ENCODE results near the gene PRKAA1. TPM values are rescaled to one million over a fixed set of nuclear protein-coding genes. Genes with fewer than 3 reads are reported as not detected.

The PRKAA1 gene
- total RNA-seq, 1 experiment from 2014 or later, result 31.2 TPM

DNA sequence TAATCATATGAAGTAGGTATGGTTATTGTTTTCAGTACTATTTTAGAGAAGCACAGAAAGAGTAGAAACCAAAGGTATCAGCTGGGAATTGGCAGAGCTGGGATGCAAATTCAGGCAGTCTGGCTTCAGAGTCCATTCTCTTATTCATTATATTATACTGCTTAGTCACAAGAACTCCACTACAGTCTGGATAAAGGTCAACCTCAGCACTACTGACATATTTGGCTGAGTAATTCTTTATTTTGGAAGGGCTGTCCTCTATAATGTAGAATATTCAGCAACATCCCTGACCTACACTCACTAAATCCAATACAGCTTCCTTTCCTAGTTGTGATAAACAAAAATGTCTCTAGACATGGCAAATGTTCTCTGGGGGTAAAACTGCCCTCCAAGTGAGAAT lies 80.9 kb downstream of the PRKAA1 start:
- POLR2A ChIA-PET, result no interaction called here
- no peaks in the 10 kb centered on the region for H3K4me1 Mint-ChIP-seq
- no peak for ATAC-seq

DNA sequence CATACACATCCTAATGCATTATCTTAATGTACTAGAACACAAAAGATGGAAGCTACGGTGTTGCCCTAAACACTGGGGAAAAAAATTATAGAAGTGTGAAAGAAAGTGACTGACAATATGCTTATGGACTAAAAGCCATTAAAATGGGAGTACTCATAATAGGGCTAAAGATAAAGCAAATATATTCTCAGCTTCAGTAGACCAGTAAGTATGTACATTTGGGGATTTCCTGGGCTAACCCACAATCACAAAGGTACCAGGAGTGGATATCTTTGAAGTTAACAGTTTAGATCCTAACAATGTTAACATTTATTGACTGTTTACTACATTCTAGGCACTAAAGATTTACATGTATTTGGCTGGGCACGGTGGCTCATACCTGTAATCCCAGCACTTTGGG lies 81.6 kb downstream of the PRKAA1 start:
- H3K36me3 Mint-ChIP-seq, result peaks cover 16% of the 10 kb centered on the region
- no peak overlapping the region for H3K4me3 Mint-ChIP-seq
- ATAC-seq, result no peak
- H3K9me3 Mint-ChIP-seq, result peaks cover 27% of the 10 kb centered on the region
- H3K27ac Mint-ChIP-seq, result no peak overlapping the region
- DNase-seq (ENCODE audit: low spot score), result no peak
- ChIA-PET CTCF (no interaction called here), POLR2A (no interaction called here)
- no peaks in the 10 kb centered on the region for H3K27me3 Mint-ChIP-seq (ENCODE audit: low read depth)
- no peaks in the 10 kb centered on the region for H3K4me1 Mint-ChIP-seq
- TF ChIP-seq, protein P1, sequence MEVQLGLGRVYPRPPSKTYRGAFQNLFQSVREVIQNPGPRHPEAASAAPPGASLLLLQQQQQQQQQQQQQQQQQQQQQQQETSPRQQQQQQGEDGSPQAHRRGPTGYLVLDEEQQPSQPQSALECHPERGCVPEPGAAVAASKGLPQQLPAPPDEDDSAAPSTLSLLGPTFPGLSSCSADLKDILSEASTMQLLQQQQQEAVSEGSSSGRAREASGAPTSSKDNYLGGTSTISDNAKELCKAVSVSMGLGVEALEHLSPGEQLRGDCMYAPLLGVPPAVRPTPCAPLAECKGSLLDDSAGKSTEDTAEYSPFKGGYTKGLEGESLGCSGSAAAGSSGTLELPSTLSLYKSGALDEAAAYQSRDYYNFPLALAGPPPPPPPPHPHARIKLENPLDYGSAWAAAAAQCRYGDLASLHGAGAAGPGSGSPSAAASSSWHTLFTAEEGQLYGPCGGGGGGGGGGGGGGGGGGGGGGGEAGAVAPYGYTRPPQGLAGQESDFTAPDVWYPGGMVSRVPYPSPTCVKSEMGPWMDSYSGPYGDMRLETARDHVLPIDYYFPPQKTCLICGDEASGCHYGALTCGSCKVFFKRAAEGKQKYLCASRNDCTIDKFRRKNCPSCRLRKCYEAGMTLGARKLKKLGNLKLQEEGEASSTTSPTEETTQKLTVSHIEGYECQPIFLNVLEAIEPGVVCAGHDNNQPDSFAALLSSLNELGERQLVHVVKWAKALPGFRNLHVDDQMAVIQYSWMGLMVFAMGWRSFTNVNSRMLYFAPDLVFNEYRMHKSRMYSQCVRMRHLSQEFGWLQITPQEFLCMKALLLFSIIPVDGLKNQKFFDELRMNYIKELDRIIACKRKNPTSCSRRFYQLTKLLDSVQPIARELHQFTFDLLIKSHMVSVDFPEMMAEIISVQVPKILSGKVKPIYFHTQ (CRISPR knock-in tag; IDR thresholded peaks at IDR 0.05), result no peak
- TF ChIP-seq, protein P2, sequence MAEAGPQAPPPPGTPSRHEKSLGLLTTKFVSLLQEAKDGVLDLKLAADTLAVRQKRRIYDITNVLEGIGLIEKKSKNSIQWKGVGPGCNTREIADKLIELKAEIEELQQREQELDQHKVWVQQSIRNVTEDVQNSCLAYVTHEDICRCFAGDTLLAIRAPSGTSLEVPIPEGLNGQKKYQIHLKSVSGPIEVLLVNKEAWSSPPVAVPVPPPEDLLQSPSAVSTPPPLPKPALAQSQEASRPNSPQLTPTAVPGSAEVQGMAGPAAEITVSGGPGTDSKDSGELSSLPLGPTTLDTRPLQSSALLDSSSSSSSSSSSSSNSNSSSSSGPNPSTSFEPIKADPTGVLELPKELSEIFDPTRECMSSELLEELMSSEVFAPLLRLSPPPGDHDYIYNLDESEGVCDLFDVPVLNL (CRISPR knock-in tag; IDR thresholded peaks at IDR 0.05; ENCODE audit: borderline replicate concordance, low read depth), result no peak
- TF ChIP-seq, protein P3, sequence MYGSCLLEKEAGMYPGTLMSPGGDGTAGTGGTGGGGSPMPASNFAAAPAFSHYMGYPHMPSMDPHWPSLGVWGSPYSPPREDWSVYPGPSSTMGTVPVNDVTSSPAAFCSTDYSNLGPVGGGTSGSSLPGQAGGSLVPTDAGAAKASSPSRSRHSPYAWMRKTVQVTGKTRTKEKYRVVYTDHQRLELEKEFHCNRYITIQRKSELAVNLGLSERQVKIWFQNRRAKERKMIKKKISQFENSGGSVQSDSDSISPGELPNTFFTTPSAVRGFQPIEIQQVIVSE (CRISPR knock-in tag; IDR thresholded peaks at IDR 0.05; ENCODE audit: borderline replicate concordance), result no peak
- TF ChIP-seq ATF1 (CRISPR knock-in tag; IDR thresholded peaks at IDR 0.05), result no peak
- TF ChIP-seq, protein P4, sequence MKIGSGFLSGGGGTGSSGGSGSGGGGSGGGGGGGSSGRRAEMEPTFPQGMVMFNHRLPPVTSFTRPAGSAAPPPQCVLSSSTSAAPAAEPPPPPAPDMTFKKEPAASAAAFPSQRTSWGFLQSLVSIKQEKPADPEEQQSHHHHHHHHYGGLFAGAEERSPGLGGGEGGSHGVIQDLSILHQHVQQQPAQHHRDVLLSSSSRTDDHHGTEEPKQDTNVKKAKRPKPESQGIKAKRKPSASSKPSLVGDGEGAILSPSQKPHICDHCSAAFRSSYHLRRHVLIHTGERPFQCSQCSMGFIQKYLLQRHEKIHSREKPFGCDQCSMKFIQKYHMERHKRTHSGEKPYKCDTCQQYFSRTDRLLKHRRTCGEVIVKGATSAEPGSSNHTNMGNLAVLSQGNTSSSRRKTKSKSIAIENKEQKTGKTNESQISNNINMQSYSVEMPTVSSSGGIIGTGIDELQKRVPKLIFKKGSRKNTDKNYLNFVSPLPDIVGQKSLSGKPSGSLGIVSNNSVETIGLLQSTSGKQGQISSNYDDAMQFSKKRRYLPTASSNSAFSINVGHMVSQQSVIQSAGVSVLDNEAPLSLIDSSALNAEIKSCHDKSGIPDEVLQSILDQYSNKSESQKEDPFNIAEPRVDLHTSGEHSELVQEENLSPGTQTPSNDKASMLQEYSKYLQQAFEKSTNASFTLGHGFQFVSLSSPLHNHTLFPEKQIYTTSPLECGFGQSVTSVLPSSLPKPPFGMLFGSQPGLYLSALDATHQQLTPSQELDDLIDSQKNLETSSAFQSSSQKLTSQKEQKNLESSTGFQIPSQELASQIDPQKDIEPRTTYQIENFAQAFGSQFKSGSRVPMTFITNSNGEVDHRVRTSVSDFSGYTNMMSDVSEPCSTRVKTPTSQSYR (CRISPR knock-in tag; IDR thresholded peaks at IDR 0.05), result no peak
- TF ChIP-seq NR3C1 (CRISPR knock-in tag; conservative IDR thresholded peaks at IDR 0.05; ENCODE audit: low read depth), result no peak
- no peak for TF ChIP-seq RELA (CRISPR knock-in tag; IDR thresholded peaks at IDR 0.05; ENCODE audit: borderline replicate concordance)
- TF ChIP-seq, protein P5, sequence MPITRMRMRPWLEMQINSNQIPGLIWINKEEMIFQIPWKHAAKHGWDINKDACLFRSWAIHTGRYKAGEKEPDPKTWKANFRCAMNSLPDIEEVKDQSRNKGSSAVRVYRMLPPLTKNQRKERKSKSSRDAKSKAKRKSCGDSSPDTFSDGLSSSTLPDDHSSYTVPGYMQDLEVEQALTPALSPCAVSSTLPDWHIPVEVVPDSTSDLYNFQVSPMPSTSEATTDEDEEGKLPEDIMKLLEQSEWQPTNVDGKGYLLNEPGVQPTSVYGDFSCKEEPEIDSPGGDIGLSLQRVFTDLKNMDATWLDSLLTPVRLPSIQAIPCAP (CRISPR knock-in tag; IDR thresholded peaks at IDR 0.05), result no peak
- no peak for TF ChIP-seq TCF7 (CRISPR knock-in tag; IDR thresholded peaks at IDR 0.05; ENCODE audit: low read depth)
- no peak for TF ChIP-seq ZNF121 (CRISPR knock-in tag; IDR thresholded peaks at IDR 0.05)
- TF ChIP-seq, protein P6, sequence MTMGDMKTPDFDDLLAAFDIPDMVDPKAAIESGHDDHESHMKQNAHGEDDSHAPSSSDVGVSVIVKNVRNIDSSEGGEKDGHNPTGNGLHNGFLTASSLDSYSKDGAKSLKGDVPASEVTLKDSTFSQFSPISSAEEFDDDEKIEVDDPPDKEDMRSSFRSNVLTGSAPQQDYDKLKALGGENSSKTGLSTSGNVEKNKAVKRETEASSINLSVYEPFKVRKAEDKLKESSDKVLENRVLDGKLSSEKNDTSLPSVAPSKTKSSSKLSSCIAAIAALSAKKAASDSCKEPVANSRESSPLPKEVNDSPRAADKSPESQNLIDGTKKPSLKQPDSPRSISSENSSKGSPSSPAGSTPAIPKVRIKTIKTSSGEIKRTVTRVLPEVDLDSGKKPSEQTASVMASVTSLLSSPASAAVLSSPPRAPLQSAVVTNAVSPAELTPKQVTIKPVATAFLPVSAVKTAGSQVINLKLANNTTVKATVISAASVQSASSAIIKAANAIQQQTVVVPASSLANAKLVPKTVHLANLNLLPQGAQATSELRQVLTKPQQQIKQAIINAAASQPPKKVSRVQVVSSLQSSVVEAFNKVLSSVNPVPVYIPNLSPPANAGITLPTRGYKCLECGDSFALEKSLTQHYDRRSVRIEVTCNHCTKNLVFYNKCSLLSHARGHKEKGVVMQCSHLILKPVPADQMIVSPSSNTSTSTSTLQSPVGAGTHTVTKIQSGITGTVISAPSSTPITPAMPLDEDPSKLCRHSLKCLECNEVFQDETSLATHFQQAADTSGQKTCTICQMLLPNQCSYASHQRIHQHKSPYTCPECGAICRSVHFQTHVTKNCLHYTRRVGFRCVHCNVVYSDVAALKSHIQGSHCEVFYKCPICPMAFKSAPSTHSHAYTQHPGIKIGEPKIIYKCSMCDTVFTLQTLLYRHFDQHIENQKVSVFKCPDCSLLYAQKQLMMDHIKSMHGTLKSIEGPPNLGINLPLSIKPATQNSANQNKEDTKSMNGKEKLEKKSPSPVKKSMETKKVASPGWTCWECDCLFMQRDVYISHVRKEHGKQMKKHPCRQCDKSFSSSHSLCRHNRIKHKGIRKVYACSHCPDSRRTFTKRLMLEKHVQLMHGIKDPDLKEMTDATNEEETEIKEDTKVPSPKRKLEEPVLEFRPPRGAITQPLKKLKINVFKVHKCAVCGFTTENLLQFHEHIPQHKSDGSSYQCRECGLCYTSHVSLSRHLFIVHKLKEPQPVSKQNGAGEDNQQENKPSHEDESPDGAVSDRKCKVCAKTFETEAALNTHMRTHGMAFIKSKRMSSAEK (CRISPR knock-in tag; IDR thresholded peaks at IDR 0.05; ENCODE audit: borderline replicate concordance), result no peak

More for the DNA sequence above, 80.9 kb downstream of the PRKAA1 start:
- DNase-seq (ENCODE audit: low spot score), result no peak
- CTCF ChIA-PET, result no interaction called here
- Mint-ChIP-seq H3K27me3 (ENCODE audit: low read depth) (no peaks in the 10 kb centered on the region), H3K27ac (no peak overlapping the region), H3K9me3 (peaks cover 23% of the 10 kb centered on the region), H3K36me3 (peaks cover 20% of the 10 kb centered on the region), H3K4me3 (no peak overlapping the region)
- TF ChIP-seq SP1 (CRISPR knock-in tag; conservative IDR thresholded peaks at IDR 0.05), result no peak
- TF ChIP-seq, protein P4 (CRISPR knock-in tag; IDR thresholded peaks at IDR 0.05), result no peak
- TF ChIP-seq, protein P7, sequence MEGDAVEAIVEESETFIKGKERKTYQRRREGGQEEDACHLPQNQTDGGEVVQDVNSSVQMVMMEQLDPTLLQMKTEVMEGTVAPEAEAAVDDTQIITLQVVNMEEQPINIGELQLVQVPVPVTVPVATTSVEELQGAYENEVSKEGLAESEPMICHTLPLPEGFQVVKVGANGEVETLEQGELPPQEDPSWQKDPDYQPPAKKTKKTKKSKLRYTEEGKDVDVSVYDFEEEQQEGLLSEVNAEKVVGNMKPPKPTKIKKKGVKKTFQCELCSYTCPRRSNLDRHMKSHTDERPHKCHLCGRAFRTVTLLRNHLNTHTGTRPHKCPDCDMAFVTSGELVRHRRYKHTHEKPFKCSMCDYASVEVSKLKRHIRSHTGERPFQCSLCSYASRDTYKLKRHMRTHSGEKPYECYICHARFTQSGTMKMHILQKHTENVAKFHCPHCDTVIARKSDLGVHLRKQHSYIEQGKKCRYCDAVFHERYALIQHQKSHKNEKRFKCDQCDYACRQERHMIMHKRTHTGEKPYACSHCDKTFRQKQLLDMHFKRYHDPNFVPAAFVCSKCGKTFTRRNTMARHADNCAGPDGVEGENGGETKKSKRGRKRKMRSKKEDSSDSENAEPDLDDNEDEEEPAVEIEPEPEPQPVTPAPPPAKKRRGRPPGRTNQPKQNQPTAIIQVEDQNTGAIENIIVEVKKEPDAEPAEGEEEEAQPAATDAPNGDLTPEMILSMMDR (IDR thresholded peaks at IDR 0.05), result no peak

All from WTC11 (cell line).